Keratinocyte (primary cell): ENCODE measurements around the gene EPHB2. TPM values are rescaled to one million over a fixed set of nuclear protein-coding genes. Genes with fewer than 3 reads are reported as not detected.
A peak's percentile ranks its signal among the peaks of the same experiment; 100 is the strongest.

Experiments used
- DNase-seq: peaks from one replicate; pipeline ENCODE4 v3.0.0-alpha.2; 2011; ENCODE audit warnings: low read depth, missing footprints, low spot score
- FAIRE-seq: peaks from 2 replicates; lab custom pipeline; 2011; peaks lifted over from hg19 to GRCh38; lab: Jason Lieb, UNC
- H2AFZ ChIP-seq: 2 replicates; pipeline ENCODE4 v1.6.0; 2012; ENCODE audit warnings: low read length, control low read depth, inconsistent platforms; ENCODE audit not compliant: control insufficient read depth
- H3K27ac ChIP-seq: 2 replicates; pipeline ENCODE4 v1.5.1; 2011; ENCODE audit warnings: low read length; ENCODE audit not compliant: control insufficient read depth, insufficient read depth
- H3K27me3 ChIP-seq: 3 replicates; pipeline ENCODE4 v1.6.0; 2011; ENCODE audit warnings: low read length; ENCODE audit not compliant: control insufficient read depth, insufficient read depth; ENCODE audit errors: extremely low read depth
- H3K36me3 ChIP-seq, 2 experiments: 2 replicates in 1 of 2; 3 replicates in 1 of 2; pipeline ENCODE4 v1.5.1; 2011; ENCODE audit warnings: low read length in 2 of 2, mild to moderate bottlenecking in 1 of 2; ENCODE audit not compliant: control insufficient read depth in 2 of 2, insufficient read depth in 2 of 2; ENCODE audit errors: extremely low read depth in 1 of 2
- H3K4me1 ChIP-seq: 3 replicates; pipeline ENCODE4 v1.5.1; 2011; ENCODE audit warnings: low read length; ENCODE audit not compliant: control insufficient read depth, insufficient read depth; ENCODE audit errors: extremely low read depth
- H3K4me2 ChIP-seq: 3 replicates; pipeline ENCODE4 v1.6.0; 2011; ENCODE audit warnings: low read depth, low read length; ENCODE audit not compliant: control insufficient read depth, insufficient read depth; ENCODE audit errors: extremely low read depth
- H3K4me3 ChIP-seq, 3 experiments: fragments of 200-600 bp in 1 of 3; sonication (generic) in 1 of 3; 2 replicates in 2 of 3; 3 replicates in 1 of 3; pipeline ENCODE4 v1.5.1; 2011 to 2016; ENCODE audit warnings: low read length in 3 of 3, mild to moderate bottlenecking in 3 of 3, control low read depth in 2 of 3, inconsistent platforms in 1 of 3, low read depth in 1 of 3, mixed read lengths in 1 of 3, mixed run types in 1 of 3, moderate library complexity in 1 of 3; ENCODE audit not compliant: control insufficient read depth in 2 of 3, insufficient read depth in 2 of 3; ENCODE audit errors: extremely low read depth in 1 of 3
- H3K79me2 ChIP-seq: 2 replicates; pipeline ENCODE4 v1.6.0; 2012; ENCODE audit warnings: low read length; ENCODE audit not compliant: control insufficient read depth, insufficient read depth
- H3K9ac ChIP-seq: 3 replicates; pipeline ENCODE4 v1.6.0; 2011; ENCODE audit warnings: low read length; ENCODE audit not compliant: control insufficient read depth, insufficient read depth; ENCODE audit errors: extremely low read depth
- H3K9me1 ChIP-seq: 3 replicates; pipeline ENCODE4 v1.6.0; 2011; ENCODE audit warnings: low read length; ENCODE audit not compliant: control insufficient read depth, insufficient read depth; ENCODE audit errors: extremely low read depth
- H3K9me3 ChIP-seq: 2 replicates; pipeline ENCODE4 v1.5.1; 2012; ENCODE audit warnings: low read depth, low read length; ENCODE audit not compliant: control insufficient read depth
- H4K20me1 ChIP-seq: 3 replicates; pipeline ENCODE4 v1.6.0; 2011; ENCODE audit warnings: low read length; ENCODE audit not compliant: control insufficient read depth, insufficient read depth; ENCODE audit errors: extremely low read depth
- EZH2 ChIP-seq: IDR thresholded peaks from one replicate; pipeline ENCODE4 v1.6.1; 2012; ENCODE audit warnings: inconsistent platforms, mild to moderate bottlenecking, low read length, moderate library complexity
- dilution Hi-C: fragments of 300-500 bp; cut with MboI; formaldehyde crosslinking; loops from one replicate; pipeline ENCODE4 v1.7.0; 2020; ENCODE audit warnings: low sequenced_read_pairs; ENCODE audit not compliant: extremely low pct_ligation_motif_present
- polyA plus RNA-seq, 5 experiments: library from polyadenylated mRNA; depleted of rRNA in 3 of 5; stranded (reverse) in 3 of 5; stranded (forward) in 1 of 5; unstranded in 1 of 5; fragments of >200 nt; gene quantifications; 1 replicate in 1 of 5; 2 replicates in 3 of 5; 3 replicates in 1 of 5; pipeline versions ENCODE4 v1.2.1 to v1.2.3, GENCODE V29; 2011 to 2012; ENCODE audit warnings: missing spikeins in 2 of 5, low read depth in 1 of 5, low replicate concordance in 1 of 5
- TF ChIP-seq, protein P1 (sequence below), 3 experiments: IDR thresholded peaks in 1 of 3; conservative IDR thresholded peaks in 1 of 3; optimal IDR thresholded peaks in 1 of 3; 2 replicates in 2 of 3; 3 replicates in 1 of 3; pipeline versions ENCODE3 to v1.5.1; 2011; ENCODE audit warnings: low read length in 3 of 3, mild to moderate bottlenecking in 3 of 3, moderate library complexity in 2 of 3, control low read depth in 1 of 3, inconsistent platforms in 1 of 3; ENCODE audit not compliant: insufficient read depth in 2 of 3; ENCODE audit errors: extremely low read depth in 1 of 3

EPHB2 gene
- polyA plus RNA-seq, 1 donor (not counting 4 experiments of a cell fraction or from before 2014, with no cell fraction given): 0.10 TPM

DNA sequence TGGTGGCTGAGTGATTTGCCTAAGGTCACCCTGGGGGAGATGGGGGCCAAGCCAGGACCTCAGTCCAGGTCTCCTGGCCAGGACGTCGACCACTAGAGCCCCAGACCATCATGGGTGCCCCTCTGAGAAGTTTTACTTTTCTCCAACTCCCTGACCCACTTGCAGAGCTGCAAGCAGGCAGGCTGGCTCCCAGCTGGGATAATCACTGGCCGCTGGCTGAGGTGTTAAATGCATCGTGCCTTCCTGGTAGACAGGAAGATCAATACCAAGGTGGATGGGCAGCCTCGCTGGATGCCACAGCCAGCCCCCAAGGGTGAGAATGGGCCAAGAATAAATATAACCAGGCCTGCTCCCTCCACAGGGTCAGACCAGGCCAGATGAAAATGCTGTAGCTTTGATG lies 106.2 kb downstream of the EPHB2 start:
- no peak overlapping the region for H2AFZ ChIP-seq
- no peak overlapping the region for H3K27ac ChIP-seq
- FAIRE-seq (no peak), DNase-seq (no peak)
- no peak for TF ChIP-seq EZH2
- TF ChIP-seq, protein P1, sequence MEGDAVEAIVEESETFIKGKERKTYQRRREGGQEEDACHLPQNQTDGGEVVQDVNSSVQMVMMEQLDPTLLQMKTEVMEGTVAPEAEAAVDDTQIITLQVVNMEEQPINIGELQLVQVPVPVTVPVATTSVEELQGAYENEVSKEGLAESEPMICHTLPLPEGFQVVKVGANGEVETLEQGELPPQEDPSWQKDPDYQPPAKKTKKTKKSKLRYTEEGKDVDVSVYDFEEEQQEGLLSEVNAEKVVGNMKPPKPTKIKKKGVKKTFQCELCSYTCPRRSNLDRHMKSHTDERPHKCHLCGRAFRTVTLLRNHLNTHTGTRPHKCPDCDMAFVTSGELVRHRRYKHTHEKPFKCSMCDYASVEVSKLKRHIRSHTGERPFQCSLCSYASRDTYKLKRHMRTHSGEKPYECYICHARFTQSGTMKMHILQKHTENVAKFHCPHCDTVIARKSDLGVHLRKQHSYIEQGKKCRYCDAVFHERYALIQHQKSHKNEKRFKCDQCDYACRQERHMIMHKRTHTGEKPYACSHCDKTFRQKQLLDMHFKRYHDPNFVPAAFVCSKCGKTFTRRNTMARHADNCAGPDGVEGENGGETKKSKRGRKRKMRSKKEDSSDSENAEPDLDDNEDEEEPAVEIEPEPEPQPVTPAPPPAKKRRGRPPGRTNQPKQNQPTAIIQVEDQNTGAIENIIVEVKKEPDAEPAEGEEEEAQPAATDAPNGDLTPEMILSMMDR (optimal IDR thresholded peaks at IDR 0.05 in 1 of 3, IDR thresholded peaks at IDR 0.05 in 1 of 3, conservative IDR thresholded peaks at IDR 0.05 in 1 of 3; ENCODE audit: extremely low read depth in 1 of 3, insufficient read depth in 2 of 3, low read length in 3 of 3): no peak
- no peaks in the 10 kb centered on the region for H3K9me1 ChIP-seq
- no peak overlapping the region for H3K4me2 ChIP-seq
- peaks cover 8% of the 10 kb centered on the region for H3K4me1 ChIP-seq
- H3K27me3 ChIP-seq: no peaks in the 10 kb centered on the region
- no peaks in the 10 kb centered on the region for H3K36me3 ChIP-seq
- H3K79me2 ChIP-seq: no peaks in the 10 kb centered on the region
- H4K20me1 ChIP-seq: no peaks in the 10 kb centered on the region
- H3K9me3 ChIP-seq: no peaks in the 10 kb centered on the region
- dilution Hi-C loops: no loop called here
- H3K9ac ChIP-seq: no peak overlapping the region
- H3K4me3 ChIP-seq: no peak overlapping the region

DNA sequence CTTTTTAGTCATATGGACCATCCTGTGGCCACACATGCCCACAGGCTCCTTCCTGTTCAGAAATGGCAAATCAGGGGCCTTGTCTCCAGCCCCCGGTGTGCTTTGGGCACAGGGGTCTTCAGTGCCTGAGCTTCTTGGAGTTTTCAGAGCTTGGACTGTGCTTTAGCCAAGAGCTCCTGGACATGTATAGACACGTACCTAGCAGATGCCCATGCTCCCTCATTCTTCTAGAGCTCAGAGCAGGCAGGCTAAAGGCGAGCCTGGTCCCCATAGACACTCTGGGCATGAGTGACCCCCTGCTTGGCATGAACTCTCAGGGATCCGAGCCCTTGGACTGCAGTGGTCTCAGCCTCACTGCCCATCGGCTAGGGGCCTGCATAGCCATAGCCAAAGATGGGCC lies 106.8 kb downstream of the EPHB2 start:
- H3K27me3 ChIP-seq: no peaks in the 10 kb centered on the region
- no peaks in the 10 kb centered on the region for H4K20me1 ChIP-seq
- TF ChIP-seq EZH2: no peak
- TF ChIP-seq, protein P1 (optimal IDR thresholded peaks at IDR 0.05 in 1 of 3, IDR thresholded peaks at IDR 0.05 in 1 of 3, conservative IDR thresholded peaks at IDR 0.05 in 1 of 3; ENCODE audit: extremely low read depth in 1 of 3, insufficient read depth in 2 of 3, low read length in 3 of 3): no peak
- no peaks in the 10 kb centered on the region for H3K9me1 ChIP-seq
- H3K4me2 ChIP-seq: no peak overlapping the region
- H3K79me2 ChIP-seq: no peaks in the 10 kb centered on the region
- dilution Hi-C loops: no loop called here
- H3K4me3 ChIP-seq: no peak overlapping the region
- peak overlapping the region; percentile 18 for H2AFZ ChIP-seq
- DNase-seq (no peak), FAIRE-seq (peak; percentile 76)
- no peak overlapping the region for H3K9ac ChIP-seq
- no peak overlapping the region for H3K27ac ChIP-seq
- H3K4me1 ChIP-seq: peaks cover 8% of the 10 kb centered on the region
- no peaks in the 10 kb centered on the region for H3K9me3 ChIP-seq
- H3K36me3 ChIP-seq: no peaks in the 10 kb centered on the region
